ENCODE results near the gene CCDC92B.

CCDC92B gene

GRCh38 chr17:2735896-2736295, 13.6 kb downstream of the CCDC92B start:
- Histone ChIP-seq H3K79me2 (ENCODE audit: control insufficient read depth, low read length) (no peaks in the 10 kb centered on the region), H4K20me1 (ENCODE audit: control insufficient read depth, insufficient read depth, low read depth, low read length) (no peaks in the 10 kb centered on the region), H3K27me3 (ENCODE audit: control insufficient read depth, low read length) (peaks cover 4% of the 10 kb centered on the region; the same call in 1 of the 2 replicates), H3K27ac (ENCODE audit: low read depth, low read length) (no peak overlapping the region), H3K9me3 (ENCODE audit: control insufficient read depth, insufficient read depth, low read length) (no peaks in the 10 kb centered on the region), H3K4me3 (ENCODE audit: low read length) (no peak overlapping the region), H3K4me2 (ENCODE audit: low read length) (no peak overlapping the region), H3K36me3 (ENCODE audit: control insufficient read depth, low read length) (no peaks in the 10 kb centered on the region), H3K4me1 (ENCODE audit: control insufficient read depth, low read length) (no peaks in the 10 kb centered on the region), H3F3A (ENCODE audit: control insufficient read depth, insufficient read depth) (no peaks in the 10 kb centered on the region), H3K9me2 (replicated peaks; ENCODE audit: control insufficient read depth, low read length) (no peaks in the 10 kb centered on the region)
- no peak for TF ChIP-seq CTCF (IDR thresholded peaks at IDR 0.05; ENCODE audit: low read depth, low read length, poor library complexity, severe bottlenecking)
- TF ChIP-seq EZH2phosphoT487 (IDR thresholded peaks at IDR 0.05; ENCODE audit: borderline replicate concordance, low read length), result no peak

GRCh38 chr17:2734939-2735338, 14.5 kb downstream of the CCDC92B start:
- no peaks in the 10 kb centered on the region for H3K4me1 ChIP-seq (ENCODE audit: control insufficient read depth, low read length)
- H3K4me2 ChIP-seq (ENCODE audit: low read length), result no peak overlapping the region
- no peak for TF ChIP-seq EZH2phosphoT487 (IDR thresholded peaks at IDR 0.05; ENCODE audit: borderline replicate concordance, low read length)
- TF ChIP-seq CTCF (IDR thresholded peaks at IDR 0.05; ENCODE audit: low read depth, low read length, poor library complexity, severe bottlenecking), result no peak
- no peaks in the 10 kb centered on the region for H3F3A ChIP-seq (ENCODE audit: control insufficient read depth, insufficient read depth)
- H4K20me1 ChIP-seq (ENCODE audit: control insufficient read depth, insufficient read depth, low read depth, low read length), result no peaks in the 10 kb centered on the region
- no peak overlapping the region for H3K27ac ChIP-seq (ENCODE audit: low read depth, low read length)
- no peaks in the 10 kb centered on the region for H3K79me2 ChIP-seq (ENCODE audit: control insufficient read depth, low read length)
- H3K4me3 ChIP-seq (ENCODE audit: low read length), result no peak overlapping the region
- no peaks in the 10 kb centered on the region for H3K36me3 ChIP-seq (ENCODE audit: control insufficient read depth, low read length)
- no peaks in the 10 kb centered on the region for H3K9me3 ChIP-seq (ENCODE audit: control insufficient read depth, insufficient read depth, low read length)
- peaks cover 4% of the 10 kb centered on the region; the same call in 1 of the 2 replicates for H3K27me3 ChIP-seq (ENCODE audit: control insufficient read depth, low read length)
- no peaks in the 10 kb centered on the region for H3K9me2 ChIP-seq (replicated peaks; ENCODE audit: control insufficient read depth, low read length)

- H3K4me1 ChIP-seq (ENCODE audit: control insufficient read depth, low read length), result peaks cover 3% of the 10 kb centered on the region; the same call in 1 of the 2 replicates
- H3K79me2 ChIP-seq (ENCODE audit: control insufficient read depth, low read length), result no peaks in the 10 kb centered on the region
- H3K4me2 ChIP-seq (ENCODE audit: low read length), result no peak overlapping the region
- no peaks in the 10 kb centered on the region for H4K20me1 ChIP-seq (ENCODE audit: control insufficient read depth, insufficient read depth, low read depth, low read length)
- H3F3A ChIP-seq (ENCODE audit: control insufficient read depth, insufficient read depth), result no peaks in the 10 kb centered on the region
- H3K9me2 ChIP-seq (replicated peaks; ENCODE audit: control insufficient read depth, low read length), result no peaks in the 10 kb centered on the region
- peaks cover 4% of the 10 kb centered on the region; the same call in 1 of the 2 replicates for H3K27me3 ChIP-seq (ENCODE audit: control insufficient read depth, low read length)
- H3K27ac ChIP-seq (ENCODE audit: low read depth, low read length), result no peak overlapping the region
- H3K9me3 ChIP-seq (ENCODE audit: control insufficient read depth, insufficient read depth, low read length), result no peaks in the 10 kb centered on the region
- no peak overlapping the region for H3K4me3 ChIP-seq (ENCODE audit: low read length)
- H3K36me3 ChIP-seq (ENCODE audit: control insufficient read depth, low read length), result no peaks in the 10 kb centered on the region
- no peak for TF ChIP-seq CTCF (IDR thresholded peaks at IDR 0.05; ENCODE audit: low read depth, low read length, poor library complexity, severe bottlenecking)
Observed at GRCh38 chr17:2731807-2732206, 17.6 kb downstream of the CCDC92B start.

All from DOHH2 (cell line).